ENCODE data around the gene SKI. TPM values are rescaled to one million over a fixed set of nuclear protein-coding genes. Genes with fewer than 3 reads are reported as not detected.

SKI gene
- total RNA-seq, 1 donor from 2014 or later: 26.9 TPM

DNA sequence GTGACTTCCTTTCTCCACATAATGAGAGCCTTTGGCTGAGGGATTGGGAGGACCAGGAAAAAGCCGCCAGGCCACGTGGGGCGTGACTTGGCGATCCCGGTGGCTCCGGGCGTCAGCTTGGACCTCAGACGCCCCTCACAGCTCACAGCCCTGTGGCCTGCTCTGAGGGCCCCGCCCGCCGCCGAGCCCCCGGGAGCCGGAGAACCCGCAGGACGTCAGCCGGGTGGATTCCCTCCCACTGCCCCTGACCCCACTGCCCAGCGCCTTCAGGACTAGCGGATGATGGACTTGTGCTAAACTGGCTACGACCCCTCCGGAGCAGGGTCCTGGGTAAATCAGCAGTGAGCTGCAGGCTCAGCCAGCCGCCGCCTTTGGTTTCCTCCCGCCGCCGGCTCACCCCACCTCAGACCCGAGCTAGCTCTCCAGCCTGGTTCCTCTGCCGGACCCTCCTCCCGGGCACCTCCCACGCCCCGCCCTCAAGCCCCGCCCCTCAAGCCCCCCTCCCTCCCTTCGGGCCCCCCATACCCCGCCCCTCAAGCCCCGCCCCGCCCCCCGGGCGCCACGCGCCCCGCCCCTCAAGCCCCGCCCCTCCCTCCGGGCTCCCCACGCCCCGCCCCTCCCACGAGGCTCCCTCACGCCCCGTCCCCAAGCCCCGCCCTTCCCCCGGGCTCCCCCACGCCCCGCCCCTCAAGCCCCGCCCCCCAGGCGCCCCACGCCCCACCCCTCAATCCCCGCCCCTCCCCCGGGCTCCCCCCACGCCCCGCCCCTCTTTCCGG is 23.5 kb upstream of the SKI start:
- Histone ChIP-seq H3K4me3 (ENCODE audit: low read depth, low read length) (peak overlapping the region; percentile 48), H3K27me3 (ENCODE audit: control insufficient read depth, insufficient read depth, low read length) (no peaks in the 10 kb centered on the region), H3K36me3 (ENCODE audit: control insufficient read depth, insufficient read depth, low read length) (no peaks in the 10 kb centered on the region)
- no peak for DNase-seq (ENCODE audit: low read depth)
- TF ChIP-seq, protein P1, sequence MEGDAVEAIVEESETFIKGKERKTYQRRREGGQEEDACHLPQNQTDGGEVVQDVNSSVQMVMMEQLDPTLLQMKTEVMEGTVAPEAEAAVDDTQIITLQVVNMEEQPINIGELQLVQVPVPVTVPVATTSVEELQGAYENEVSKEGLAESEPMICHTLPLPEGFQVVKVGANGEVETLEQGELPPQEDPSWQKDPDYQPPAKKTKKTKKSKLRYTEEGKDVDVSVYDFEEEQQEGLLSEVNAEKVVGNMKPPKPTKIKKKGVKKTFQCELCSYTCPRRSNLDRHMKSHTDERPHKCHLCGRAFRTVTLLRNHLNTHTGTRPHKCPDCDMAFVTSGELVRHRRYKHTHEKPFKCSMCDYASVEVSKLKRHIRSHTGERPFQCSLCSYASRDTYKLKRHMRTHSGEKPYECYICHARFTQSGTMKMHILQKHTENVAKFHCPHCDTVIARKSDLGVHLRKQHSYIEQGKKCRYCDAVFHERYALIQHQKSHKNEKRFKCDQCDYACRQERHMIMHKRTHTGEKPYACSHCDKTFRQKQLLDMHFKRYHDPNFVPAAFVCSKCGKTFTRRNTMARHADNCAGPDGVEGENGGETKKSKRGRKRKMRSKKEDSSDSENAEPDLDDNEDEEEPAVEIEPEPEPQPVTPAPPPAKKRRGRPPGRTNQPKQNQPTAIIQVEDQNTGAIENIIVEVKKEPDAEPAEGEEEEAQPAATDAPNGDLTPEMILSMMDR (IDR thresholded peaks at IDR 0.05; ENCODE audit: insufficient read depth, low read length, poor library complexity, severe bottlenecking): no peak

DNA sequence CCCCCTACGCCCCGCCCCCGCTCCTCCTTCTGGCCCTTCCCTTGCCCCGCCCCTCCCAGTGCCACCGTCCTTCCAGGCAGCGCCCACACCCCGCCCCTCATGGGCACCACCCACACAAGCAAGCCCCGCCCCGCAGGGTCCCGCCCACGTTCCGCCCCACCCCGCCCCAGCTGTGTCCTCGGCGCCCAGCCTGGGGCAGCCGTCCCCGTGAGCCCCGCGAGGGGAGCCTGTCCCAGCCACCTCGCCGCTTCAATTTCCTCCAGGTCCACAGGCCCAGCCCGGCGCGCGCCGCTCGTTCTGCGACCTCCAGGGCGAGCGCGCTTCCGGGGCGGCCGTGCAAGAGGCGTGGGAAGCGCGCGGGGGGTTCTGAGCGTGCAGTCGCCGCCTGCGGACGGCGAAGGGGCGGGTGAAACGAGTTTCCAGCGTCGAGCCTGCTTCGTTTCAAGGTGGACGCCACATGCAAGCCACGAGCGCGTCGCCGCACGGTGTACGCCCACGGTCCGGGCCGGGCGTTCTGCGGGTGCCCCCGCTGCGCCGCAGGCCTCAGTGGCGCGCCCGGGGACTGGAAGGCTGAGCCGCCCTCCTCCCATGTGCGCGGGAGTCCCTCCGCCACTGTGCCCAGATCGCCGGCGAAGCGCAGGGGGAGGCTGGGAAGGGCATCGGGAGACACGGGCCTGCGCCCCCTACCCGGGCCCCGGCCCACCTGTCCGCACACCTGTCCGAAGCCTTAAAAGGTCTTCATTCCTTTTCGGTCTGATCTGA is 22.7 kb upstream of the SKI start:
- peak overlapping the region; percentile 44 for H3K4me3 ChIP-seq (ENCODE audit: low read depth, low read length)
- no peaks in the 10 kb centered on the region for H3K27me3 ChIP-seq (ENCODE audit: control insufficient read depth, insufficient read depth, low read length)
- H3K36me3 ChIP-seq (ENCODE audit: control insufficient read depth, insufficient read depth, low read length): no peaks in the 10 kb centered on the region
- TF ChIP-seq, protein P1 (IDR thresholded peaks at IDR 0.05; ENCODE audit: insufficient read depth, low read length, poor library complexity, severe bottlenecking): no peak
- no peak for DNase-seq (ENCODE audit: low read depth)

DNA sequence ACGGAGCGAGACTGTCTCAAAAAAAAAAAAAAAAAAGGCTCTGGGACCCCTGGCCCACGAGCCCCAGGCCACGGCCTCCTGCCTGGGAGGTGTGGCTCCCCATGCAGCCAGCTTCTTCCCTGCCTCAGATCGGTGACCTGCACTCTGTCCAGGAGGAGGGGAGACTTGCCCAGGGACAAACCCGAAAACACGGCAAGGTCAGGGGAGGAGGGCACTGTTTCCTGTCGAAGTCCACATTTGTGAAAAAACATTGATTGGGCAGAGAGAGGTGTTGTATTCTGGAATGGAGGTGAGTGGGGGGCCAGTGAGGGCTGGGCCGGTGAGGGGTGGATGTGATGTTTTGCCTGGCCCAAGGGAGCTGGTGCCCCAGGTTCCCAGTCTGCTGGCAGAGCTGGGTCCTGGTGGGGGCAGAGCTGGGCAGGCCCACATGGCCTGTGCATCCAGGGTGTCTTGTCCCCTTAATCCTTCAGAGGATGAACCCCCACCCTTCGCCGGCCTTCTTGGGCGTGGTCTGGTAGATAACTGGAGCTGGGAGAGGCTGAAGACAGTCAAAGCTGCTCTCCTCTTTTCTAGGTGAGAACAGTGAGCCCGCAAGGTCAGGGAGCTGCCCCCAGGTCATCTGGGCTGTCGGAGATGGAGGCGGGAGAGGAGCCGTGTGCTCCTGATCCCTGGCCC is 21.2 kb upstream of the SKI start:
- TF ChIP-seq, protein P1 (IDR thresholded peaks at IDR 0.05; ENCODE audit: insufficient read depth, low read length, poor library complexity, severe bottlenecking): no peak
- Histone ChIP-seq H3K27me3 (ENCODE audit: control insufficient read depth, insufficient read depth, low read length) (no peaks in the 10 kb centered on the region), H3K36me3 (ENCODE audit: control insufficient read depth, insufficient read depth, low read length) (no peaks in the 10 kb centered on the region), H3K4me3 (ENCODE audit: low read depth, low read length) (no peak overlapping the region)
- no peak for DNase-seq (ENCODE audit: low read depth)

DNA sequence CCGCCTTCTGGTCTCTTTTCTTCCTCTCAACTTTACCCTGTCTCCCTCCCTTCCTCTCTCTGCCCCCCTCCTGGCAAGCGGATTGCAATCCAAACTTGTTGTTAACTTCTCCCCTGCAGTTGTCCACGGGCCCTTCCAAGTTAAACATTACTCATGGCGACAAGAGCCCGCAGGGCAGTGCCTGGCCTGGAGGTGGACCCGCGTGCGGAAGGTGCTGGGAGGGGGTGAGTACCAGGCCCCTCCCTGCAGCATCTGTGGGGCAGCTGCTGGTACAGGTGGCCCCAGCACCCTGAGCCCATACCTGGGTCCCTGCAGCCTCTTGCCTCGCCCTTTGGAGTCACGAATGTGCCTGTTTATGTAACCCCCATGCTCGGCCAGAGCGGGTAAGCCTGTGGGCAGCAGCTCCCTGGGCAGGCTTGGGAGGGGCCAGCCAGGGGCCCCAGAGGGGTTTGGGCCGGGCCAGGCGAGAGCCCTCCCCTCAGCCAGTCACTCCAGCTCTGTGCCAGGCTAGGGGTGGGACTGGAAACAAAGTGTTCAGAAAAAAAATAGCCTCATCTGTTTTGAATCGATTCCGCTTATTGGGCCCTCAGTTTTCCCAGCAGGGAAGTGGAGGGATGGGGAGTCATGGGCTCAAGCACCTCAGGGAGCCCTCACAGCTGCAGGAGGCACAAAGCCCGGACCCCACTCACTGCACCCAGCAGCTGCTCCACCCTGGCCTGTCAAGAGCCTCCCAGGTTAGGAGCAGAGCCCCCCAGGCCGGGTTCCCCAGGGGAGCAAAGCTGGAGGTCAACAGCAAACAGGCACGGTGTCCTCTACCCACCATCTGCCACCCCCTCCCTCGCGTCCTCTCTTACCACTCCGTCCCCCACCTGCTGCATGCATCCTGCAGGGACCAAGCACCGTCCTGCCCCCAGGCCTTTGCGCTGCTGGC is 19.5 kb upstream of the SKI start:
- no peaks in the 10 kb centered on the region for H3K36me3 ChIP-seq (ENCODE audit: control insufficient read depth, insufficient read depth, low read length)
- DNase-seq (ENCODE audit: low read depth): no peak
- TF ChIP-seq, protein P1 (IDR thresholded peaks at IDR 0.05; ENCODE audit: insufficient read depth, low read length, poor library complexity, severe bottlenecking): no peak
- H3K27me3 ChIP-seq (ENCODE audit: control insufficient read depth, insufficient read depth, low read length): no peaks in the 10 kb centered on the region
- no peak overlapping the region for H3K4me3 ChIP-seq (ENCODE audit: low read depth, low read length)

DNA sequence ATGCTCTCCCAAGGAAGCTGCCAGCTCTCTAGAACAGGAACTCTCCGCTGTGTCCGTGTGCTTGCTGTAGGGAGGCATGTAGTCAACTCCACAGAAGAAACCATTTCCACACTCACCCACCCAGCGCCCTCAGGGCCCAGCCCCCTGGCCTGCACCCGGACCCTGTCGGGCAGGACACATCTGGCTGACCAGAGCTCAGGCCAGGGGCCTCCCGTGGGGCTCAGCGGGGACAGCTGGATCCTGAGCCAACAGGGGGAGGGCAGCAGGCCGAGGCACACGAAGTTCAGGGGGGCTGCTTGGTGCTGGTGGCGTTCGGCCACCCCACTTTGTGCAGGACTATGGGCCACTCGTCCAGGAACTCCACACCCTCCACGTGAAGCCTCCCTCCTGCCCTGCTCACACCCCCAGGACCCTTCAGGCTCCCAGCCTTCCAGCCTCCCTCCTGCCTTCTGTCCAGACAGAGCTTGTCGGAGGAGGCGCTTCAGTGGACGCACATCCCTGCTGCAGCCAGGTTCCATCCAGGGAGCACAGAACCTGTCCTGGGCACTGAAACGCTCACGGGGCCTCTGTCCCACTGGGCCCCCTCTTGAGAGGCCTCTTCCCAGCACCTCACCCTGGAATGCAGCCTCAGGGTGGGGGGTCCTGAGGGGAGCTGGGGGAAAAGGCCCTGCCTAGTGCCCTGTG is 18.6 kb upstream of the SKI start:
- Histone ChIP-seq H3K36me3 (ENCODE audit: control insufficient read depth, insufficient read depth, low read length) (no peaks in the 10 kb centered on the region), H3K4me3 (ENCODE audit: low read depth, low read length) (no peak overlapping the region), H3K27me3 (ENCODE audit: control insufficient read depth, insufficient read depth, low read length) (no peaks in the 10 kb centered on the region)
- no peak for DNase-seq (ENCODE audit: low read depth)
- TF ChIP-seq, protein P1 (IDR thresholded peaks at IDR 0.05; ENCODE audit: insufficient read depth, low read length, poor library complexity, severe bottlenecking): no peak
